Measurements from ENCODE around the gene SART3.
"Not testable (repeated sequence)": the region's sequence is repeated elsewhere in the genome, so short reads cannot be mapped to it uniquely, and the experiment has no call there.

The SART3 gene

GRCh38 chr12:108581311-108582227, 20.6 kb upstream of the SART3 start:
- DNase-seq (ENCODE audit: low spot score) = no peak
- no peak for FAIRE-seq

- no peak for DNase-seq (ENCODE audit: low spot score)
- FAIRE-seq = no peak
Measured at GRCh38 chr12:108580531-108580930, 19.6 kb upstream of the SART3 start.

- DNase-seq (ENCODE audit: low spot score) = no peak
- FAIRE-seq = no peak
Measured at GRCh38 chr12:108578813-108579212, 17.8 kb upstream of the SART3 start.

GRCh38 chr12:108578264-108578663, 17.3 kb upstream of the SART3 start:
- DNase-seq (ENCODE audit: low spot score) = no peak
- FAIRE-seq = no peak

GRCh38 chr12:108577458-108577857, 16.5 kb upstream of the SART3 start:
- no peak for DNase-seq (ENCODE audit: low spot score)
- no peak for FAIRE-seq

GRCh38 chr12:108576660-108577234, 15.8 kb upstream of the SART3 start:
- FAIRE-seq = no peak
- peak; percentile 14 for DNase-seq (ENCODE audit: low spot score)

GRCh38 chr12:108575199-108575912, 14.4 kb upstream of the SART3 start:
- no peak for DNase-seq (ENCODE audit: low spot score)
- FAIRE-seq = no peak

- not testable (repeated sequence) for DNase-seq (ENCODE audit: low spot score); FAIRE-seq
Measured at GRCh38 chr12:108574276-108574675, 13.3 kb upstream of the SART3 start.

GRCh38 chr12:108573317-108573716, 12.3 kb upstream of the SART3 start:
- FAIRE-seq = no peak
- no peak for DNase-seq (ENCODE audit: low spot score)

- FAIRE-seq (no peak), DNase-seq (ENCODE audit: low spot score) (no peak)
Measured at GRCh38 chr12:108572166-108572790, 11.3 kb upstream of the SART3 start.

GRCh38 chr12:108571609-108572165, 10.7 kb upstream of the SART3 start:
- no peak for FAIRE-seq
- DNase-seq (ENCODE audit: low spot score) = no peak

GRCh38 chr12:108570743-108571608, 10.0 kb upstream of the SART3 start:
- FAIRE-seq = no peak
- DNase-seq (ENCODE audit: low spot score) = no peak

- DNase-seq (ENCODE audit: low spot score) (no peak), FAIRE-seq (no peak)
Measured at GRCh38 chr12:108568338-108569154, 7.6 kb upstream of the SART3 start.

- no peak for DNase-seq (ENCODE audit: low spot score)
- no peak for FAIRE-seq
Measured at GRCh38 chr12:108567406-108568337, 6.7 kb upstream of the SART3 start.

- no peak for DNase-seq (ENCODE audit: low spot score)
- FAIRE-seq = no peak
Measured at GRCh38 chr12:108566452-108566851, 5.5 kb upstream of the SART3 start.

- FAIRE-seq (peak; percentile 58), DNase-seq (ENCODE audit: low spot score) (peak; percentile 81)
Measured at GRCh38 chr12:108565976-108566375, 5.0 kb upstream of the SART3 start.

GRCh38 chr12:108565146-108565545, 4.2 kb upstream of the SART3 start:
- no peak for FAIRE-seq
- no peak for DNase-seq (ENCODE audit: low spot score)

- DNase-seq (ENCODE audit: low spot score) (no peak), FAIRE-seq (no peak)
Measured at GRCh38 chr12:108564724-108565123, 3.8 kb upstream of the SART3 start.

GRCh38 chr12:108563804-108564151, 2.8 kb upstream of the SART3 start:
- FAIRE-seq = no peak
- no peak for DNase-seq (ENCODE audit: low spot score)

Measured in RCC 7860 (cell line).